GM12864 (cell line): ENCODE results near the gene SHE.
"Not testable (repeated sequence)": the region's sequence is repeated elsewhere in the genome, so short reads cannot be mapped to it uniquely, and the experiment has no call there.

ENCODE experiments used
- DNase-seq: peaks from one replicate; pipeline ENCODE4 v3.0.0-alpha.2; 2011; ENCODE audit warnings: low read depth
- H3K4me3 ChIP-seq: 2 replicates; pipeline ENCODE4 v1.5.1; 2011; ENCODE audit warnings: mild to moderate bottlenecking, low read depth, low read length, control low read depth
- TF ChIP-seq, protein P1 (sequence below): IDR thresholded peaks from 2 replicates; pipeline ENCODE4 v1.5.1; 2011; ENCODE audit warnings: low read depth, mild to moderate bottlenecking, moderate library complexity, low read length, control low read depth, inconsistent platforms; ENCODE audit errors: missing control alignments

Gene SHE

GRCh38 chr1:154547105-154547732 is 45.0 kb upstream of the SHE start:
- H3K4me3 ChIP-seq: no peak overlapping the region
- no peak for DNase-seq
- TF ChIP-seq, protein P1, sequence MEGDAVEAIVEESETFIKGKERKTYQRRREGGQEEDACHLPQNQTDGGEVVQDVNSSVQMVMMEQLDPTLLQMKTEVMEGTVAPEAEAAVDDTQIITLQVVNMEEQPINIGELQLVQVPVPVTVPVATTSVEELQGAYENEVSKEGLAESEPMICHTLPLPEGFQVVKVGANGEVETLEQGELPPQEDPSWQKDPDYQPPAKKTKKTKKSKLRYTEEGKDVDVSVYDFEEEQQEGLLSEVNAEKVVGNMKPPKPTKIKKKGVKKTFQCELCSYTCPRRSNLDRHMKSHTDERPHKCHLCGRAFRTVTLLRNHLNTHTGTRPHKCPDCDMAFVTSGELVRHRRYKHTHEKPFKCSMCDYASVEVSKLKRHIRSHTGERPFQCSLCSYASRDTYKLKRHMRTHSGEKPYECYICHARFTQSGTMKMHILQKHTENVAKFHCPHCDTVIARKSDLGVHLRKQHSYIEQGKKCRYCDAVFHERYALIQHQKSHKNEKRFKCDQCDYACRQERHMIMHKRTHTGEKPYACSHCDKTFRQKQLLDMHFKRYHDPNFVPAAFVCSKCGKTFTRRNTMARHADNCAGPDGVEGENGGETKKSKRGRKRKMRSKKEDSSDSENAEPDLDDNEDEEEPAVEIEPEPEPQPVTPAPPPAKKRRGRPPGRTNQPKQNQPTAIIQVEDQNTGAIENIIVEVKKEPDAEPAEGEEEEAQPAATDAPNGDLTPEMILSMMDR: no peak

- H3K4me3 ChIP-seq: no peak overlapping the region
- peak; percentile 18 for DNase-seq
- TF ChIP-seq, protein P1: peak; percentile 86
These were observed 44.3 kb upstream of the SHE start for GRCh38 chr1:154546264-154547063.

GRCh38 chr1:154541231-154541630 is 39.0 kb upstream of the SHE start:
- no peak overlapping the region for H3K4me3 ChIP-seq
- TF ChIP-seq, protein P1: no peak
- no peak for DNase-seq

DNA sequence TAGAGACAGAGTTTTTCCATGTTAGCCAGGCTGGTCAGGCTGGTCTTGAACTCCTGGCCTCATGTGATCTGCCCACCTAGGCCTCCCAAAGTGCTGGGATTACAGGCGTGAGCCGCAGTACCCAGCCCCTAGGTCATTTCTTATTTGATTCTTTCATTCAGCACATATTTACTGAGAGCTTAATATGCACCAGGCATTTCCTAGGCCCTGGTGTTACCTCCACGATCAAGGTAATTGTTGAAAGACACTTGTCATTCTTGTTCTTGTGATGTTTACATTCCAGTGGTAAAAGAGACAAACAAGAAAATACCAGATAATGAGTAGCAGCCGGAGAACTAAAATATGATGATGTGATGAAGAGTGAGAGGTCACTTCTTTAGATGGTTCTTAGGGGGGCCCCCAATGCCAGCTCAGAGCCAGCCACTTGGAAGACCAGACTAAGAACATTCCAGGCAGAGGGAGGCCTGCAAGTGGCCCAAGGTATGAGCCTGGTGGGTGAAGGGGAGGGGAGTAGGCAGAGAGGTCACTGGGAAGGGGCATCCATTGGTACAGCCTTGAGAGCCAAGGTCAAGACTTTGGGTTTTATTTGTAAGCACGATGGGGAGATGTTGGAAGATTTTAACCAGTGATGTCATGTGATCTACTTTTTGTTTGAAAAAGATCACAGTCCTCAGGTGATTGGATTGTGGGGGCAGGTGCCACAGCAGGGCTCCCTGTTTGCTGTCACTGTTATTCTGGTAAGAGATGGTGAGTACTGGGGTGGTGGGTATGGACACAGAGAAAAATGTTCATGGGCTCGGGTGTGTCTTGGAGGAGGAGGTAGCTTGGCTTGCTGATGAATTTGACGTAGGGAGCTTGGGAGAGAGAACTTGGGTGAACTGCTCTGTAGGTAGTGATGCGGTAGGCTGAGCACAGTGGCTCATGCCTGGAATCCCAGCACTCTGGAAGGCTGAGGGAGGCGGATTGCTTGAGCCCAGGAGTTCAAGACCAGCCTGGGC is 37.6 kb upstream of the SHE start:
- TF ChIP-seq, protein P1: no peak
- H3K4me3 ChIP-seq: no peak overlapping the region
- DNase-seq: no peak

DNA sequence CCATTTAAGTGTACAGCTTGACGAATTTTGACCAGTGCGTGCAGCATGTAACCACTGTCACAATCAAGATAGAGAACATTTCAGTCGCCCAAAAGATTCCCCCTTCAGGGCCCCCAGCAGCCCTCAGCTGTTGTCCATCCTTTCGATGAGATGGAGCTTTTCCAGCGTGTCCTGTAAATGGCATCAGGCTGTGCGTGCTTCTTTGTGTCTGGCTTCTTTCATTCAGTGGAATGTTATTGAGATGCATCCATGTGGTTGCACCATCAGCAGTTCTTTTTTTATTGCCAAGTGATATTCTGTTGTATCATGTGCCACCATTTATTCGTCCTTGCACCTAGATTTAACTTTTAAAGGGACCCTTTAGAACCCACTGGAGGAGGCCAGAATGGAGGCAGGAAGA is 34.4 kb upstream of the SHE start:
- no peak for DNase-seq
- H3K4me3 ChIP-seq: no peak overlapping the region
- TF ChIP-seq, protein P1: no peak

DNA sequence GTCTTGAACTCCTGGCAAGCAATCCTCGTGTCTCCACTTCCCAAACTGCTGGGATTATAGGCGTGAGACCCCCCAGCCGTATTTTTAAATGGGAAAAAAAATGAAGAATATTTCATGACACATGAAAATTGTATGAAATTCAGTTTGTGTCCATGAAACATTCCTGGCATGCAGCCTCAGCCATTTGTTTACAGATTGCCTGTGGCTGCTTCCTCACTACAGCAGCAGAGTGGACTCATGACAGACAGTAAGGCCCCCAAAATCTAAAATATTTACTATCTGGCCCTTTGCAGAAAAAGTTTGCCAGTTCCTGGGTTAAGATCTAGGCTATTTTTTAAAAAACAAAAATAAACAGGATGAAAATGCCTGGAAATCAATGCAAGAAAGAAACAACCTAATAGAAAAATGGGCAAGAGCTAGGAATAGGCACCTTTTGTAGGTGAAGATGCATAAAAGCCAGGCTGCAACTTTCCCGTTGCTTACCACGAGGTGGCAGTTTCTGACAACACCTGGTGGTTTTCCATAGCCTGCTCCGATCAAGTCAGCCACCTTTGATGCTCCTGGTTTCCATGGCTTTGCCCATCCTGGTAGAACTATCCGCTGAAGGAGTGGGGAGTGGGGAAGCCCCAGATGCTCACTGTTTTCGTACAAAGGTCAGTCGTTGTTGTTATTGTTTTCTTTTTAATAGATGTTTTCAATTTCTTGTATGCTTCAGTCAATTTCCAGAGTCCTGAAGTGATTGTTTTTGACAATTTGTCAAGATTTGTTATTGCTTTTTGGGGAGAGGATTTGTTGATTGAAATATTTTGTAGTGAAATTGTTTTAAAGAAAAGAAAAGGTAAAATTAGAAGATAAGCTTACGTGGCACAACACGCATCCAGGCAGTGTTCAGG is 32.0 kb upstream of the SHE start:
- TF ChIP-seq, protein P1: peak; percentile 58
- no peak overlapping the region for H3K4me3 ChIP-seq
- DNase-seq: no peak

- DNase-seq, H3K4me3 ChIP-seq: not testable (repeated sequence)
These were observed 29.7 kb upstream of the SHE start for GRCh38 chr1:154531950-154532349.
